Activated naive CD4-positive, alpha-beta T cell treated with anti-CD3 and anti-CD28 coated beads, Interleukin-2, amount 50 U/mL, for 24 hours (primary cell): Measurements from ENCODE around the gene ZNF70.
A peak's percentile ranks its signal among the peaks of the same experiment; 100 is the strongest.

Experiments used
- H3K27ac Mint-ChIP-seq: one replicate; pipeline ENCODE4 v1.8.0; 2021; ENCODE audit warnings: mild to moderate bottlenecking, mixed read lengths
- H3K27me3 Mint-ChIP-seq: one replicate; pipeline ENCODE4 v1.8.0; 2021; ENCODE audit warnings: mixed read lengths
- H3K36me3 Mint-ChIP-seq: one replicate; pipeline ENCODE4 v1.8.0; 2021; ENCODE audit warnings: mixed read lengths
- H3K4me1 Mint-ChIP-seq: one replicate; pipeline ENCODE4 v1.8.0; 2021; ENCODE audit warnings: mixed read lengths
- H3K4me3 Mint-ChIP-seq: one replicate; pipeline ENCODE4 v1.8.0; 2021; ENCODE audit warnings: mild to moderate bottlenecking, mixed read lengths
- H3K9me3 Mint-ChIP-seq: one replicate; pipeline ENCODE4 v1.8.0; 2021; ENCODE audit warnings: mixed read lengths

ZNF70 gene

DNA sequence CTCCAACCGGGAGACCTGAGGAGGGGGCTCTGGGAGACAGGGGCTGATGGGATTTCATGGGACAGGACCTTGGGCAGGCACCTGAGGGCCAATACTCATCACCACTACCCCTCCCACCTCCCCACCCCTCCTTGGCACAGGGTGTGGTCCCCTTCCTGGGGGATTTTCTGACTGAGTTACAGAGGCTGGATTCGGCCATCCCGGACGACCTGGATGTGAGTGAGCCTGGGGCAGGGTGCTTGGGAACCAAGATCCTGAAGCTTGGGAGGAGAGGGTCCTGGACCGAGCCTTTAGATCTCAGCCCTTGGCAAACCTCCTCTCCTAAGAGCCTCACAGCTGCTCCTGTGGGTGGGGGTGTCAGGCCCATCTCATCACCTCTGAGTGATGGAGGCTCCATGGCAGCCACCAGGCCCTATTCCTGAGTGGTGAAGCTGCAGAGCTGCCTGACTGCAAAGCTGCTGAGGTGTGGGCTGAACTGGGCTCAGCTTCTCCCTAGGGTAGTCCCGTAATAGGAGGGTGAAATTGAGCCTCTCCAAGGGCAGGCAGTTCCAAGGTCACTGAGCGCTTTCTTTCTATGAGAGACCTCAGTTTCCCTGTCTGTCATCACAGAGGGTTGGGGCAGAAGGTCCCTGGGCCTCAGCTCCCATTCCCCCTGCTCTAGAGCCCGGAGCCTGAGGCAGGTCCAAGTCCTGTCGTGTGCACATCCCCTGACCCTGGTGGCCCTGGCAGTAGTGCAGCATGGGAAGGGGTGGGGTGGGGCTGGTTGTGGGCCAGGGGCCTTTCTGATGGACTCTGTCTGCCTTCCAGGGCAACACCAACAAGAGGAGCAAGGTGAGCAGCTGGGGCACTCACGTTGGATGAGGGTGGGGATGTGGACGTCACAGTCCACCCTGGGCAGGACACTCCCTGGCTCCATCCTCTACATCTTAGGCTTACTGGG is 53.6 kb downstream of the ZNF70 start:
- no peaks in the 10 kb centered on the region for H3K27me3 Mint-ChIP-seq
- peaks cover 36% of the 10 kb centered on the region for H3K36me3 Mint-ChIP-seq
- H3K4me3 Mint-ChIP-seq: peak overlapping the region; percentile 98
- peaks cover 77% of the 10 kb centered on the region for H3K4me1 Mint-ChIP-seq
- H3K27ac Mint-ChIP-seq: peak overlapping the region; percentile 100
- H3K9me3 Mint-ChIP-seq: no peaks in the 10 kb centered on the region

- Mint-ChIP-seq H3K9me3 (no peaks in the 10 kb centered on the region), H3K27ac (peak overlapping the region; percentile 100), H3K4me3 (peak overlapping the region; percentile 98), H3K27me3 (no peaks in the 10 kb centered on the region), H3K36me3 (peaks cover 28% of the 10 kb centered on the region), H3K4me1 (peaks cover 68% of the 10 kb centered on the region)
These were observed 54.5 kb downstream of the ZNF70 start for GRCh38 chr22:23696326-23696851.

GRCh38 chr22:23695571-23696325 is 55.2 kb downstream of the ZNF70 start:
- Mint-ChIP-seq H3K36me3 (peaks cover 23% of the 10 kb centered on the region), H3K27me3 (no peaks in the 10 kb centered on the region), H3K9me3 (no peaks in the 10 kb centered on the region), H3K27ac (peak overlapping the region; percentile 100), H3K4me3 (peak overlapping the region; percentile 98), H3K4me1 (peaks cover 64% of the 10 kb centered on the region)

GRCh38 chr22:23695141-23695540 is 55.8 kb downstream of the ZNF70 start:
- peak overlapping the region; percentile 15 for H3K4me3 Mint-ChIP-seq
- no peaks in the 10 kb centered on the region for H3K9me3 Mint-ChIP-seq
- H3K27me3 Mint-ChIP-seq: no peaks in the 10 kb centered on the region
- peaks cover 17% of the 10 kb centered on the region for H3K36me3 Mint-ChIP-seq
- H3K27ac Mint-ChIP-seq: peak overlapping the region; percentile 100
- H3K4me1 Mint-ChIP-seq: peaks cover 58% of the 10 kb centered on the region

DNA sequence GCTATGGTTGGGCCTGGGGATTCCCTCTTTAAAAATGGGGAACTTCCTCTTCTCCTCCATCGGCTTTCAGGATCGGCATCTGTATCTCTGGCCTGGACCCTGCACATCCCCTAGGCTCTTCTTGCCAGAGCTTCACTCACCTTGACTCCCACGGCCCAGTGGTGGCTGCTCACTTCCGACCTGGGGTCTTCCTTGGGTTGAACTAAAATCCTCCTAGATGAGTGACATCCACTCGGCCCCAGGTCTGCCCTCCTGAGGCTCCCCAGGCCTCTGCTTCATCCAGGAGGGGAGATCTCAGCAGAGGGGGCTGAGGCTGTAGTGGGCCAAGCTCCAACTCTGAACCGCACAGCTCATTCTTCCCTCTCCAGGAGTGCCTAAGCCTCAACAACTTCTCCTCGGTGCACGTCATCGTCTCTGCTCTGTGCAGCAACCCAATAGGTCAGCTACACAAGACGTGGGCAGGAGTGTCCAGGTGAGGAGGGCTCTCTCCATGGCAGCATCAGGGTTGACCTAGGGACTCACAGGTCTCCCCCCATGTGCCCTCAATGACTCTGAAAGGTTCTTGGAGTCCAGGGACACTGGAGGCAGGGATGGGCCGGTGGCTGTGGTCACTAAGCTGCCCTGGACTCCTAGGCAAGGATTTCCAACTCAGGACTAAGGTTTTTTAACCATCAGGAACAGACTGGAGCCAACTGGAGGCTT is 56.8 kb downstream of the ZNF70 start:
- Mint-ChIP-seq H3K9me3 (no peaks in the 10 kb centered on the region), H3K36me3 (peaks cover 8% of the 10 kb centered on the region), H3K27me3 (no peaks in the 10 kb centered on the region), H3K4me1 (peaks cover 52% of the 10 kb centered on the region), H3K27ac (peak overlapping the region; percentile 62), H3K4me3 (no peak overlapping the region)

GRCh38 chr22:23692598-23693291 is 58.2 kb downstream of the ZNF70 start:
- Mint-ChIP-seq H3K4me3 (no peak overlapping the region), H3K36me3 (peaks cover 8% of the 10 kb centered on the region), H3K9me3 (no peaks in the 10 kb centered on the region), H3K4me1 (peaks cover 42% of the 10 kb centered on the region), H3K27me3 (no peaks in the 10 kb centered on the region), H3K27ac (no peak overlapping the region)

DNA sequence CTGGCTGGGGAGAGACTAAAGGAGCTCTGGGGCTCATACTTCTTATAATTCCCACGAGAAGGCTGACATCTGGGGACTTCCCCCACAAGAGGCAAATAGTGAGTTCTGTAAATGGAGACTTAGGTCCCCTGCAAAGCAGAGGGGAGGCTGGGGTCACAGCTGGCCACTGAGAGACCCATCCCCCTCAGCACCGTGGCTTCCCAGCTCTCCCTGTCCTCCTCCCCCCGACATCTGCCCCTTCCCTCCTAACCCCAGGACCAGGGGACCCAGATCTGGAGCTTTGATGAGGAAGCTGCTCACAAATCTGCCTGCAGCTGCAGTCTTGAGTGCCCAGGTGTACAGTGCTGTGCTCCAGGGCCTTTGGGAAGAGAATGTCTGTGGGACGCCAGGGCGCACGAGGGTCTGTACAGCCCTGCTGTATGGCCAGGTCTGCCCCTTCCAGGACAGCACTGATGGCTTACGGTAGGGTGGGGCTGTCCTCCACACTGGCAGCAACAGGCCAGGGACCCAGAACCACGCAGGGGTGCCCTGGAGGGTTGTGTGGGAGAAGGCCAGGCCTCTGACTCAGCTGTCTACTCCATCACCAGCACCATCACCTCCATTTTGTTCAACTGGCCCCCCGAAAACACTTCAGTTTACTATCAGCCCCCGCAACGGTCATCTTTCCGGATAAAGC is 59.0 kb downstream of the ZNF70 start:
- Mint-ChIP-seq H3K27ac (no peak overlapping the region), H3K4me3 (no peak overlapping the region), H3K4me1 (peaks cover 33% of the 10 kb centered on the region), H3K27me3 (no peaks in the 10 kb centered on the region), H3K9me3 (no peaks in the 10 kb centered on the region), H3K36me3 (peaks cover 8% of the 10 kb centered on the region)

GRCh38 chr22:23690713-23691112 is 60.2 kb downstream of the ZNF70 start, which contains the start of gene RGL4:
Gene RGL4 (plus strand): TSS chr22:23691013. CDS start chr22:23692031, 1,018 bp downstream.
- peaks cover 22% of the 10 kb centered on the region for H3K4me1 Mint-ChIP-seq
- no peak within 1 kb of the TSS for H3K27ac Mint-ChIP-seq
- no peaks in the 10 kb centered on the region for H3K9me3 Mint-ChIP-seq
- no peak within 1 kb of the TSS for H3K4me3 Mint-ChIP-seq
- no peaks in the 10 kb centered on the region for H3K27me3 Mint-ChIP-seq
- peaks cover 6% of the 10 kb centered on the region for H3K36me3 Mint-ChIP-seq

- Mint-ChIP-seq H3K27ac (no peak overlapping the region), H3K36me3 (peaks cover 6% of the 10 kb centered on the region), H3K4me3 (no peak overlapping the region), H3K9me3 (no peaks in the 10 kb centered on the region), H3K4me1 (peaks cover 9% of the 10 kb centered on the region), H3K27me3 (no peaks in the 10 kb centered on the region)
These were observed 61.5 kb downstream of the ZNF70 start for GRCh38 chr22:23689414-23689813.
